CD4-positive, alpha-beta T cell (primary cell): ENCODE data around the gene FOXB1. TPM values are rescaled to one million over a fixed set of nuclear protein-coding genes. Genes with fewer than 3 reads are reported as not detected.

Experiments used
- ATAC-seq: fragments of 200-7000 bp; cut with Tn5 transposase; one replicate; pipeline ENCODE4 v1.10.0; 2022; ENCODE audit warnings: mild to moderate bottlenecking; ENCODE audit not compliant: poor library complexity
- CTCF ChIA-PET: fragments of 350-600 bp; sonication (Branson Sonifier 250); formaldehyde crosslinking; loops from one replicate; lab custom pipeline; 2021; ENCODE audit warnings: antibody characterized with exemption, inconsistent platforms; lab: Charles Lee
- POLR2A ChIA-PET: fragments of 350-600 bp; sonication (Branson Sonifier 250); formaldehyde crosslinking; loops from one replicate; lab custom pipeline; 2021; ENCODE audit warnings: antibody characterized with exemption, inconsistent platforms; lab: Charles Lee
- DNase-seq, 14 experiments: peaks; one replicate each; pipeline ENCODE4 v3.0.0-alpha.2; 2013 to 2020; ENCODE audit warnings: mixed read lengths in 2 of 14
- H3K27ac ChIP-seq, 2 donors: one replicate each; pipeline versions ENCODE4 v1.5.1 to v1.7.0; 2013; ENCODE audit warnings: low read length in 2 of 2, low read depth in 1 of 2, mild to moderate bottlenecking in 1 of 2
- H3K27me3 ChIP-seq, 2 experiments: 1 replicate in 1 of 2; 2 replicates in 1 of 2; pipeline versions ENCODE4 v1.6.1 to v1.7.0; 2013; ENCODE audit warnings: low read length in 2 of 2, control low read depth in 1 of 2, mild to moderate bottlenecking in 1 of 2, moderate library complexity in 1 of 2; ENCODE audit not compliant: insufficient read depth in 2 of 2, control insufficient read depth in 1 of 2
- H3K36me3 ChIP-seq: one replicate; pipeline ENCODE4 v1.6.1; 2013; ENCODE audit warnings: low read length, control low read depth; ENCODE audit not compliant: insufficient read depth
- H3K4me1 ChIP-seq: one replicate; pipeline ENCODE4 v1.6.1; 2013; ENCODE audit warnings: low read length, control low read depth; ENCODE audit not compliant: insufficient read depth
- H3K4me3 ChIP-seq: one replicate; pipeline ENCODE4 v1.5.1; 2013; ENCODE audit warnings: mild to moderate bottlenecking, low read length, moderate library complexity
- H3K9me3 ChIP-seq, 2 experiments: 1 replicate in 1 of 2; 2 replicates in 1 of 2; pipeline versions ENCODE4 v1.6.1 to v1.7.0; 2013; ENCODE audit warnings: low read length in 2 of 2, mild to moderate bottlenecking in 2 of 2, control low read depth in 1 of 2, moderate library complexity in 1 of 2; ENCODE audit not compliant: control insufficient read depth in 1 of 2, insufficient read depth in 1 of 2
- H3K27ac Mint-ChIP-seq: one replicate; pipeline ENCODE4 v1.8.0; 2020; ENCODE audit warnings: mixed read lengths
- H3K27me3 Mint-ChIP-seq: one replicate; pipeline ENCODE4 v1.8.0; 2021; ENCODE audit warnings: mixed read lengths
- H3K36me3 Mint-ChIP-seq: one replicate; pipeline ENCODE4 v1.8.0; 2021; ENCODE audit warnings: low read depth, mixed read lengths
- H3K4me1 Mint-ChIP-seq: one replicate; pipeline ENCODE4 v1.8.0; 2021; ENCODE audit warnings: low read depth, mixed read lengths
- H3K4me3 Mint-ChIP-seq: one replicate; pipeline ENCODE4 v1.8.0; 2020; ENCODE audit warnings: mild to moderate bottlenecking, mixed read lengths
- H3K9me3 Mint-ChIP-seq: one replicate; pipeline ENCODE4 v1.8.0; 2020; ENCODE audit warnings: mixed read lengths
- intact Hi-C, 2 experiments: fragments of 100-400 bp; cut with DNase I in 1 of 2; cut with micrococcal nuclease in 1 of 2; formaldehyde crosslinking; loops; one replicate each; pipeline versions ENCODE4 v1.15.1 to v1.9.0; 2023 to 2025; cut with DNase I, micrococcal nuclease
- total RNA-seq, 174 experiments: library from RNA in 2 of 174; stranded (reverse) in 2 of 174; gene quantifications; one replicate each; pipeline ENCODE4 v1.2.3 and lab custom pipeline; 2021 to 2026
- TF ChIP-seq, protein P1 (sequence below): fragments of 200-600 bp; IDR thresholded peaks from one replicate; pipeline ENCODE4 v1.8.0; 2022; ENCODE audit warnings: antibody characterized with exemption, mild to moderate bottlenecking

Gene FOXB1
- total RNA-seq, 2 experiments from 2014 or later, result 0.14 to 0.19 TPM

DNA sequence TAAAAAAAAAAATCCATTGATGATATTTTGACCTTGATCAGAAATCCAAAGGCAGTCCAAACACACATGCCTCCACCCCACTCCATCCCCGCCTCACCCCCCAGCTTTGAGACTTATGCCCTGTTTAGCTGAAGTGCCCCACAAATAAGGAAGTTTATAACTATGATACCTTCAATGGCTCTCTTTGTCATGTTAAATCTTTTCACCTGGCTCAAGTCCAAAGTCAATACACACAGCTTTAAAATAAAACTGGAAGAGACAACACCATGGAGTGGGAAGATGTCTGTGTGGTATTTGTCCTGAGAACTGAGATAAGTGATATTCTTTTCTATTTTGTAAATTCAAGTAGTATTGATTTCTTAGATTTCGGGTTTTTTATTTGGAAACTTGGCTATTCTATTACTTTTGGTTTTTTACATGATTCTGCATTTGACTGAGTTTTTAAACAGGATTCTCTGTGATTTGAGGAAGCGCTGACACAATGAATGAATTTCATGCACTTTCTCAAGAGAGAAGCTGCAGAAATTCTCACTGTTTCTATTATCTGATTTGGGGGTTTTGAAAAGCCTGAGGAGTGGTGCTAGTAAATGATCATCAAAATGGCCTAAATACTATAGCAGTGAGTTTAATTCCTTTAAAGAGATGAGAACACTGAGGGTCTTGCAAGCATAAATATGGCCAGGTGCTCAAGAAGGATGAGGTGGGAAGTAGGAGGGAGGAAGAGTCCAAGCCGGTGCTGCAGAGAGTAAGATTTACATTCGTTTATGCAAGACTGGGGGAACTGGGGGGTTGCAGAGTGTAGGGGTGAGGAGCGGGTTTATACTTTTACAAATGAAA, 5.2 kb downstream of the FOXB1 start:
- ATAC-seq (no peak), DNase-seq (no peak)
- Mint-ChIP-seq H3K9me3 (no peaks in the 10 kb centered on the region), H3K36me3 (peaks cover 7% of the 10 kb centered on the region), H3K27ac (no peak overlapping the region), H3K27me3 (peaks cover 96% of the 10 kb centered on the region), H3K4me1 (peaks cover 25% of the 10 kb centered on the region), H3K4me3 (no peak overlapping the region)
- TF ChIP-seq, protein P1, sequence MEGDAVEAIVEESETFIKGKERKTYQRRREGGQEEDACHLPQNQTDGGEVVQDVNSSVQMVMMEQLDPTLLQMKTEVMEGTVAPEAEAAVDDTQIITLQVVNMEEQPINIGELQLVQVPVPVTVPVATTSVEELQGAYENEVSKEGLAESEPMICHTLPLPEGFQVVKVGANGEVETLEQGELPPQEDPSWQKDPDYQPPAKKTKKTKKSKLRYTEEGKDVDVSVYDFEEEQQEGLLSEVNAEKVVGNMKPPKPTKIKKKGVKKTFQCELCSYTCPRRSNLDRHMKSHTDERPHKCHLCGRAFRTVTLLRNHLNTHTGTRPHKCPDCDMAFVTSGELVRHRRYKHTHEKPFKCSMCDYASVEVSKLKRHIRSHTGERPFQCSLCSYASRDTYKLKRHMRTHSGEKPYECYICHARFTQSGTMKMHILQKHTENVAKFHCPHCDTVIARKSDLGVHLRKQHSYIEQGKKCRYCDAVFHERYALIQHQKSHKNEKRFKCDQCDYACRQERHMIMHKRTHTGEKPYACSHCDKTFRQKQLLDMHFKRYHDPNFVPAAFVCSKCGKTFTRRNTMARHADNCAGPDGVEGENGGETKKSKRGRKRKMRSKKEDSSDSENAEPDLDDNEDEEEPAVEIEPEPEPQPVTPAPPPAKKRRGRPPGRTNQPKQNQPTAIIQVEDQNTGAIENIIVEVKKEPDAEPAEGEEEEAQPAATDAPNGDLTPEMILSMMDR, result no peak
- POLR2A ChIA-PET, result interaction anchor here (0.7 to 1.1 kb wide), 3 partner anchors 15 to 83 kb away, joined by 3 read pairs; no protein-coding TSS in a partner anchor
- H3K4me1 ChIP-seq, result peaks cover 26% of the 10 kb centered on the region
- no peak overlapping the region for H3K27ac ChIP-seq
- no peaks in the 10 kb centered on the region for H3K36me3 ChIP-seq
- CTCF ChIA-PET, result no interaction called here
- intact Hi-C loops, result loop anchor here in 1 of 2 experiments (5.0 kb wide), 2 partner anchors 118 to 257 kb away; no protein-coding TSS in a partner anchor
- peaks cover 0 to 20% of the 10 kb centered on the region in 2 experiments for H3K9me3 ChIP-seq
- H3K27me3 ChIP-seq, result peaks cover 43 to 86% of the 10 kb centered on the region in 2 experiments
- H3K4me3 ChIP-seq, result no peak overlapping the region

DNA sequence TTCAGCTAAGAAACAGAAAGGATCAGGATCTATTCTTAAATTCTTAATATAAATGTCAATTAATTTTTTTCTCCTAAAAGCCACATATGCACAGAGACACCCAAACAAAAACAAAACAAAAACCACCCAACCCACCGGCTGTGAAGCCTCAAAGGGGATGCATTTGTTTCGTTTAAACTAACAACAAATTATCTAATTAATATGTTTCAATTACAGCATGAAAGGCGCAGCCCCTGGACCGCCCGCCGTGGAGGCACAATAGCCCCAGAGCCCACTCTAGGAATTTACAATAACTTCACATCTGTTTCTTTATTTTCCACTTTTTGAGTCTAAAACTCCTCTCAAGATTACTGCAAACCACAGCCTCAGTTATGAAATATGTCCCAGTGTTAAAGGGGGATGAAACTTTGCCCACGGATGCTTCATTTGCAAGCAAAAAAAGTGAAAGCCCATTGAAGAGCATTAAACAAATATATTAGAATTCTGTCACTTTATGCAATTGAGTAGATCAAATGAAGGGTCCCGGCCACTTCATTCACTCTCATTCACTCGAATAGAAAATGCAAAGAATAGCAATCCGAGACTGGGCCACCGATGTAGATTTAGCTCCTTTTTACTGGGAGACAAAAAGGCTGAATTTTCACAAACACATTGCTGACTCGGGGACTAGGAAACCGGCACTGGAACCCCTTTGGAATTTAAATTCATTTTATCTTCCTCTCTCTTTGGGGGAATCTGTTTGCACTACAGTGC, 6.0 kb downstream of the FOXB1 start:
- H3K9me3 ChIP-seq, result peaks cover 0 to 12% of the 10 kb centered on the region in 2 experiments
- H3K27ac ChIP-seq, result no peak overlapping the region
- Mint-ChIP-seq H3K27ac (no peak overlapping the region), H3K4me3 (no peak overlapping the region), H3K36me3 (peaks cover 7% of the 10 kb centered on the region), H3K4me1 (peaks cover 17% of the 10 kb centered on the region), H3K9me3 (no peaks in the 10 kb centered on the region), H3K27me3 (peaks cover 96% of the 10 kb centered on the region)
- no peak for DNase-seq
- POLR2A ChIA-PET, result interaction anchor here (0.7 kb wide), 1 partner anchor 84 kb away, joined by 3 read pairs; no protein-coding TSS in a partner anchor
- TF ChIP-seq, protein P1, result no peak
- H3K4me1 ChIP-seq, result peaks cover 18% of the 10 kb centered on the region
- H3K36me3 ChIP-seq, result no peaks in the 10 kb centered on the region
- CTCF ChIA-PET, result no interaction called here
- no peak for ATAC-seq
- peaks cover 36 to 78% of the 10 kb centered on the region in 2 experiments for H3K27me3 ChIP-seq
- intact Hi-C loops, result loop anchor here in 1 of 2 experiments (5.0 kb wide), 2 partner anchors 117 to 258 kb away; no protein-coding TSS in a partner anchor
- no peak overlapping the region for H3K4me3 ChIP-seq

DNA sequence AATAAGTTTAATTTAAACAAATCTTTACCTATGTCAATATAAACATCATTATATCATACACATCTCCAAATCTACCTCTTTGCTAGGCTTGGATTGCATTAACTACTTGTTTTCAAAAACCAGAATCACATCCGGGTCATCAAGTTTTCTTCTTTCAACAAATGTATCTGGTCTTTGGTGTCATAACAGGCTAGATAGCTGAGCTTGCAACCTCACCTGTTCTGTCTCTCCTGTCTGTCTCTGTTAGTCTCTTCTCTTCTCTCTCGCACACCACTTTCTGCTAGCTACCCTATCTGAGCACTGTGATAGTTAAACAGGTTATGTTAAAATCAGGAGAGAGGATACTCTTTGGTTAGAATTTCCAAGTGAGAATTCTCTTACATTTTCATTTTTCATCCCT, 6.7 kb downstream of the FOXB1 start:
- intact Hi-C loops, result no loop called here
- DNase-seq (no peak), ATAC-seq (no peak)
- H3K4me3 ChIP-seq, result no peak overlapping the region
- H3K36me3 Mint-ChIP-seq, result peaks cover 6% of the 10 kb centered on the region
- H3K27ac ChIP-seq, result no peak overlapping the region
- CTCF ChIA-PET, result no interaction called here
- H3K36me3 ChIP-seq, result no peaks in the 10 kb centered on the region
- H3K9me3 ChIP-seq, result peaks cover 0 to 6% of the 10 kb centered on the region in 2 experiments
- H3K9me3 Mint-ChIP-seq, result no peaks in the 10 kb centered on the region
- peaks cover 10% of the 10 kb centered on the region for H3K4me1 Mint-ChIP-seq
- H3K27me3 Mint-ChIP-seq, result peaks cover 96% of the 10 kb centered on the region
- peaks cover 32 to 71% of the 10 kb centered on the region in 2 experiments for H3K27me3 ChIP-seq
- no peak overlapping the region for H3K4me3 Mint-ChIP-seq
- H3K4me1 ChIP-seq, result peaks cover 11% of the 10 kb centered on the region
- TF ChIP-seq, protein P1, result no peak
- POLR2A ChIA-PET, result no interaction called here
- H3K27ac Mint-ChIP-seq, result no peak overlapping the region
